ENCODE data around the gene ANKRD31.

Gene ANKRD31

DNA sequence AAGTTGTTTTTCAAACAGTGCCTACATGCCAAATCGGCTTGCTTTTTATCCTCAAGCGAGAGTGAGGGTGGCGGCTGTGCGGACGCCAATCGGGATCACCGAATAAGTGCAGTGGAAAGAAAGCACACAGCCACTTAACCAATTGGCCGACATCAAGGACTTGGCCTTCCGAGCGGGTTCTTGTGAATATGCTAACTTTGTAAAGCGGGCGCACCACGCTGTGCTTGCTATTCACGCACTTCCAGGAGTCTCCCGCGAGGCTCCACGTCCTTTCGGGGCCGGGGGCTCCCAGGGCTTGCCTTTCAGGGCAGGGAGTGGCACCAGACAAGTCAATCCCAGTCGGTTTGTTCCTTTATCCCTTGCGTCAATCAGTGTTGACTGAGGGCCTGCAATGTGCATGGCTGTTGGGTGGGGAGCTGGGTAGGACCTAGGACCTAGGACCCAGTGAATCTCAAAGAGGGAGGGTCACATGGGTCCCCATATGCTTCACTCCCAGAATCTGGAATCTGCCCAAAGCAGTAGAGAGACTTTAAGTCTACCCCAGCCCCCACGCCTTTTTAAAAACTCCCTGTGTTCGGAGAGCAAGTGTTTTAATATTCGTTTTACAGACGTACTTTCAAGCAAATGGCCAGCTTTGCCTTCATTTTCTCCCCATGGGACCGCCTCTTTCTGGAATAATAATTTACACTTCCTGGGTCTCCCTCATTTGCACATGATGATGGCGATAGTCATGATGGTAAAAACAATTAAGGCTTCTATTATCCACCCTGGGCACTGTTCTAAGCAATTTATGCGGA, 182.3 kb downstream of the ANKRD31 start:
- DNase-seq: no peak

DNA sequence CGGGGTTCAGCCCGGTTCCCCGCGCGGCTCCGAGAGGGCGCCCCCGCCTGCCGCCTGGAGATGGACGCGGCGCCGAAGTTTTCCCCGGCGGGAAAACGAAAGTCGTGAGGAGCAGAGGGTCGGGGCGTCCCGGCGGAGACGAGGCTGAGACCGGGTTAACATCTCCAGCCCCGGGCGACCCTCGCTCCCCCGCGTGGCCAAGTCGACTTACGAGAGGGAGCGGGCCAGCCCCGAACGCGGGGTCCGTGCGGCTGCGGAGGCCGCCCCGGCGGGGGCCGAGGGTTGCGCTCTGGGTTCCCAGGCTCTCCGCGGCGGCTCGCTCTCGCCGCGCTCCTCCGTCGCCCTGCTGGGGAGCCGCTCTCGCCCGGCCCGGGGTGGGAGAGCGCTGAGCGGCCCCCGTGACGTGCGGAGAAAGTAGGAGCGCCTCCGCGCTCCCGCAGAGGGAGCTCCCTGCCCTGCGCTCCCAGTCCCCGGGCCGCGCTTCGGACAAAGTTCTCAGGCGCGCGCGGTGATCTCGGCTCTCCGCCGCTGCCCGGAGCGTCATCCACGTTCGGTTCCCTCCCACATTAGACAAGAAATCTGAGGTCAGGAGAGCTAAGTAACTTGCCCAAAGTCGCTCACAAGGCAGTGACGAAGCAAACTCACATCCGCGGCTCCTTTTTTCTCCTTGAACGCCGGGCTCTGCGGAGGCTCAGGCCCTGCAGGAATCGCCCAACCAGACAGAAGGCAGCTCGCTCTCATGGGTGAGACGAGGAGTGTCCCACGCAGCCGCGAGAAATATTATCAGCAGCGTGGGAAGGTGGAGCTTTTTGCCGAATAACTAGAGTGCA, 183.2 kb downstream of the ANKRD31 start:
- DNase-seq: peak; percentile 59

DNA sequence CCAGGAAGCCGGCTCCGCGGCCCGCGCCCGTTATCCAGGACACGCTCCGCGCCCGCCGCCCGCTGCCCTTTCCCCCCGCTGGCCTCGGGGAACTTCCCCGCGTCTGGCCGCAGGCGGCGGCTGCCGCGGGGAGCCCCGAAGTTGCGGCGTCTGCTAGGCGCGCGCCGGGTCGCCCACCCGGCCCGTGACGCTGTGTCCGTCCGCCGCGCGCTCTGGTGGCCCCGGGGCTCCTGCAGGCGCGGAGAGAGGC, 183.7 kb downstream of the ANKRD31 start:
- DNase-seq: no peak

DNA sequence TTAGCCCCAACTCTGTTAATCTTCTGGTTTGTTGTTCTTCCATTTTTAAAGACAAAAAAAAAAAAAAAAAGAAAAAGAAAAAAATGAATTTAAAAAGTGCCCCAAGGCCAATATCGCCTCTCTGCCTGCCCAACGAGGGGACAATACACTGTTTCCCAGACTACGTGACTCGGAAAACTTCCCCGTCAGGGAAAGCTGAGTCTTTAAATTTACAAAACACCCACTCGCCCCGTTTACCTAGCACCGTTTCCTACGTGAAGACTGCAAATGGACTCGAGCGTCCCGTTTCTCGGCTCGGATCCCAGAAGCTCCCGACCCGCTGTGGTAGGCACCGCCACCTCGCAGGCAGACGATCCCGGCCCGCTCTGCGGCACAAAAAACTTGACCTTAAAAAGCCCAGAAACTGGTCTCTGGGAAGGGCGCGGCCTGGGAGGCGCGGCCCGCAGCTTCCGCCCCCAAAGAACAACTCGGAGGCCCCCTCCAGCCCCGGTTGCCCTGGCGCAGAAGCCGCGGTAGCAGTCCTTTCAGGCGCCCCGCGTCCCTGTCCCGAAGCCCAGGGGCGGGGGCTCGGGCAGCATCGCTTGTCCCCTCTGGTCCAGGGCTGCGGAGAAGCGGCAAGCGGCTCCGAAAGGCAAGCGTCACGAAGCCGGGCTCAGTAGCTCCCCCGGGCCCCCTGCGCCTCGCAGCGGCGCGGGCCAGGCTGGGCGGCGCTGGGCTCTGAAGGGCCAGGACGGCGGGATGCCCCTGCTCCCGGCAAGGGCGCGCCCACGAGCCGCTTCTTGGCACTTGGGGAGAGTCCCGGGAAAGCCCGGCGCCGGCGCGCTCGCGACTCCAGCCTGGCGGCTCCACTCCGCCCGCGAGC, 184.3 kb downstream of the ANKRD31 start, which contains the start of gene GCNT4:
Gene GCNT4, minus strand, starts transcription at position 367 of the 862 bp plus-strand sequence. CDS start 22,521 bp downstream, outside the sequence.
- peak; percentile 49 for DNase-seq

DNA sequence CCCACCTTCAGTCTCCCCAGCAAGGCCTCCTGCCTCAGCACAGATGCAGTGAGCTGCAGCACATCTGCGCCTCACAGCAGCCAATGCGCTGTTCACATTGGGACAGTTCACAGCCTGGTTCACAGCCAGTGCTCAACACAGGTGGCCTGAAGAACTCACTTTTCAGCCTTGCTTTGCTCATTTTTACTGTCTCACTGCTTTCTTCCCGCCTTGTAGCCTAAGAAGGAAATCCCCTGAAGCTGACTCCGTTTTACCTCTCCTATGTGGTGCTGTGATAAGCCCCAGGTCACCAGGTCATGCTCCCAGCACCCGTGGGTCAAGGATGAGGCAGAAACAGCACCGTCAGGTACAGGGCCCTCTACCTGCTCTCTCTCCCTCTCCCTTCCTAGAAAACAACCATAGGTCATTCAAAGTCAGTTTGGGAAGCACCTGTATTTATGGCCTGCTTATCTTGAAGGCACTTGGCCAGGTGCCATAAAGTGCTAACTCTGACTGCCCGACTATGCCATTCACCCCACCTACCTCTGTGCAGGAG, 185.4 kb downstream of the ANKRD31 start:
- peak; percentile 50 for DNase-seq

DNA sequence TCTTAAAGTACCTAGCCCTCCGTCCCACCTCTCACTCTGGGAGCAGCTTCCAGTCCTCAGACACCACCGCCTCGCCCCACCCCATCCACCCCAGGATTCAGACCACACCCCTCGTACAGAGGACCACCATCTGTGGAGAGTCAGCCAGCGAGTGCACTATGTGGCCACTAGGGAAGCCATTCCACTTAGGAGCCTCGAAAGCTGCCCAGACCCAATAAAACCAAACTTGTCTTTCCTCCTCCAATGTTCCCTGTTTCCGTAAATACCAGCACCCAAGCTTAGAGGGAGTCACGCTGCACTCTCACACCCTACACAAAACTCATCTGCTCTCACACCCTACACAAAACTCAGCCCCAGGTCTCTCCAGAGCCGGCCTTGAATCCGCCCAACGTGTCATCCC, 186.3 kb downstream of the ANKRD31 start:
- DNase-seq: peak; percentile 21

DNA sequence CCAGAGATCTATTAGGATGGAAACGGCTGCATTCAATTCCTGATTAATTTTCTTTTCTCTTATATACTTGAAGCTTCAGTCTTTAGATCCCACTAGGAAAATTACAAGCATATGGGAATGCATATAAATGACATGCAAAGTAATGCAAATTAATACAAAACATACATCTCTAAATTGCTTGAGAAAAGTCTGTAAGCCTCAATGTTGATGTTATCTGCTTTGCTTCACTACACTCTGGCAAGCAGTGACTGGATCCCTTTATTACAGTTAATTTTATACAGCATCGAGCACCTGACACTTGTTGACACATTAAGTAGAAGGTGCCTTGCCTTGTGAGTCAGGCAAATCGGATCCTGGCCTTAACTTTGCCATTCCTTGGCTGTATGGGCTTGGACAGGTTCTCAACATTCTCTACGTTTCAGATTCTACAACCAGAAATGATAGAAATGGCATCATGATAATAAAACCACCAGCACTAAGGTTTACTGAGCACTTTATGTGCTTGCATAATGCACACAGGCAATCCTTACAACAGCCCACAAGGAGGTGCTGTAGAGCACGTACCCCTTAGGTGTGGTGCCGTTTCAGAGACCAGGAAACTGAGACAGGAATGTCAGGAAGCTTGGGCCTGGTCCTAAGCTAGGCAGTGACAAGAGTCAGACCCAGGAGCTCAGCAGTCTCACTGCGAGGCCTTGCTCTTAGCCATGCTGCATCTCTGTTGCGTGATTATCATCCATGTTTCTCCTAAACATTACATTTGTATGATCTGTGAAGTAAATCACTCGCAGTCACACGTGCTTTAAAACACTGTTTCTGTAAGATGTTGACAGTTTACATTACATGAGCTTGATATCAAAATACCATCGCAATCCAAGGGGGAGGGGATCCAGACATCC, 187.0 kb downstream of the ANKRD31 start:
- peak; percentile 62 for DNase-seq

DNA sequence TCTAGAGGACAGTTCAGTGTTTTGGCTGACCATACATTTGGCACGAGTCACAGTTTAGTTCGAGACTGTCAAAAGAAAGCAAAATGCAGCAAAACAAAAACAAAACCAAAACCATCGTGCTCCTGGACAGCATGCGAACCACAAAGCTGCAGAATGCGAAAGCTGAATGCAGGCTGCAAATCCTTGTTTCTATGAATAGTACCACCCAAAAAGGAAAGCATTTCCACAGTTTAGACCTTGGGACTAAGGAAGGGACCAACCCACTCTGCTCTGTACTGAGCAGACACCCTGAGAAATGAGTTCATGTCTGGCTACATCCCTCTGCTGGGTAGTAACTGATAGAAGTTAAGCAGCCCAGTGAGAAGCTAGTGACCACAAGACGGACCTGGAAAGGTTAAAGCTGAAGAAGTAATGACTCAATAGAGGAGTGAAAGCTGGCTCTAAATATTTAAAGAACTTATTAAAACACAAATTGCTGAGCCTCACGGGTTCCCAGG, 188.2 kb downstream of the ANKRD31 start:
- no peak for DNase-seq

DNA sequence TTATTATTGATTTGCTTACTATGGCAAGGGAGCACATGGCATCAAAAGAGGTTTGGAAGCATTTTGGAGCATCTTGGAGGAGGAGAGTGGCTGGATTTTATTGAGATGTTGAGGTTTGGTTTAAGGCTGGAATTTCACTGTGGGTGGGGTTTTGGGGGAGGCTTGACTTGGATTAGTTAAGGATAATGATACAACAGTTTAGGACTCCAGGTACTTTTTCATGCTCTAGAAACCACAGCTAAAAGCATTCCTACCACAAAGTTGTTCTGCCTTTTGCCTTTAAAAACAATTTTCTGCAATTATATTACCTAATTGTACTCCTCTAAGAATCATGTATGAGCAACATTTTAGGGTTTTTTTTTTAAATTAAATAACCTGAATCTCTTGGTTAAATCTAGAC, 189.3 kb downstream of the ANKRD31 start:
- no peak for DNase-seq

DNA sequence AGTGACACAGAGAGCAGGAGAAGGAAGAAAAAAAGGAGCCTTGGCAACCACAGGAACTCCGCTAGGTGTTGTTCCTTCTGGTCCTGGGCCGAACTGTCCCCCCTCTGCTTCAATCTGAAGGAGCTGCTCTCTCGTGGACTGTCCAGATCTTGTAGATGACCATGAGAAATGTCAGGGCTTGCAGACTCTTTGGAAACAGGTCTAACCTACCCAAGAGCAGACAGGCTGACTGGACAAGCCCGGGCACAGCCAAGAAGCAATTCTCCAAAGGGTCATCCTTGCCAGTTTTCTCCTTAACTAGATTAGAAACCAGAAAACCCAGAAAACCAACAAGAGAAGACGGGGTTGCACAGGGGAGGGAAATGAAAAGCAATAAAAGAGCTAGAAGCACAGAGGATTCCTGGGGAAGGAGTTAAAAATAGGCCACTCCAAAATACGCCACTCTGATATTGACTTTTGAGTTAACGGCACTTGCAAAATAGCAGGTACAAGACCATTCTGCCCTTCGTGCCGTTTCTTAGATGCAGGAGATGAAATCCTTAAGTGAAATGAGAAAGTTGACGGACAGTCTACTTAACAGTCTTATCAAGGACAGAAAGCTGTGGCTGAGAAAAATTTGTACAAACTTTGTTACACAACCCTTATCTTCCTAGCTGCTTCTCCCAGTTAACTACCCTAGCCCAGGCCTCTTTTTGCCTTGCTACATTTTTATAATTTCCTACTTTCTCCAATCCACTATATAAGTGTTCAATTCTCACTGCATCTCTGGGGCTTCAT, 190.1 kb downstream of the ANKRD31 start:
- no peak for DNase-seq

DNA sequence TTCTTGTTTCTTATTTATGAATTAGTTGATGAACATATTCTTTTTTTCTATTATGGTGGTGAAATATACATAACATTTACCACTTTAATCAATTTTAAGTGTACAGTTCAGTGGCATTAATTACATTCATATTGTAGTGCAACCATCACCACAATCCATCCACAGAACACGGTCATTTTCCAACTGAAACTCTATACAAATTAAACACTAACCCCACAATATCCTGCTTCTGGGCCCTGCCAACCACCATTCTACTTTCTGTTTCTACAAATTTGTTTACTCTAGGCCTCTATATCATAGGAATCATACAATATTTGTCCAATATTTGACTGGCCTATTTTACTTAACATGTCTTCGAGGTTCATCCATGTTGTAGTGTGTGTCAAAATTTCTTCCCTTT, 191.6 kb downstream of the ANKRD31 start:
- DNase-seq: no peak

DNA sequence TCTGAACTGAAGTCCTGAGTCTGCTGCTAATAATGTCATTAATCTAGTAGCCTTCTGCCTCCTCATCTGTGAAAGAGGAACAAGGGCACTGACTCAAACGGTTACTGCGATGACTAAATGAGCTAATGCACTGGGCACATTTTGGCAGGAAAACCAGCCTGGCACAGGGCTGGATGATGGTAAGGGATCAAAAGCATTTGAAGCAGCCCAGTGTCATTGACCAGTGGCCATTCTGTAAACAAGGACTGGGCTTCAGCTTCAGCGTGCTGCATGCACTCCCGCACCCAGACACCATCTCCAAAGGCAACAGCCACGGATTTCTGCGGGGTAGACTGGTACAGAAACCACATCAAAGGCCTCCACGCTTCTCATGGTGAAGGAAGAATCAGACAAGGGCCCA, 192.3 kb downstream of the ANKRD31 start:
- DNase-seq: no peak

DNA sequence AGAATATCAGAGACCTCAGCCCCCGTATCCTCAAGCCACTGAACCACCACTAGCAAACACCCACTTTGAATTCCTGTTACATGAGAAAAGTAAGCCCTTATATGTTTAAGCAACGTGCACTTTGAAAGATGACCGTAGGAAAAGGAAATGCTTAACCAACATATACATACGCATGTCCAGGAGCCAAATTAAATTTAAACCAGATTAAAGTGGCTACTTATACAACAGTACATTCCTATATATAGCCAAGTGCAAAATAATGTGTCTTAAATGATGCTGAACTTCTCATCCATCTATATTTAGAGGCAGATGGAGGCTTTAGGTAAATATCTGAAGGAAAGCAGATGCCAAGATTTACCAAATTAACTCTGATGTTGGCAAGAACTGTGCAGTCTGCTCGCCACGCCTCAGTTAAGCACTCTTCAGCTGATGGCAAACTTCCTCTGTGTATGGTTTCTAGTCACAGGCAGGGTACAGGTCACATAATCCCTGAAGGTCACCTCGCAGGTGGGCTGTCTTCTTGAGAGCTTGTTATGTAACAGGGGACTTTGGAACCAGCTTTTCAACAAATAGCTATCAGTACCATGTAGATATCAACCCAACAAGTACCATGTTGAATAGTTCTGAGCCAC, 192.9 kb downstream of the ANKRD31 start:
- DNase-seq: no peak

DNA sequence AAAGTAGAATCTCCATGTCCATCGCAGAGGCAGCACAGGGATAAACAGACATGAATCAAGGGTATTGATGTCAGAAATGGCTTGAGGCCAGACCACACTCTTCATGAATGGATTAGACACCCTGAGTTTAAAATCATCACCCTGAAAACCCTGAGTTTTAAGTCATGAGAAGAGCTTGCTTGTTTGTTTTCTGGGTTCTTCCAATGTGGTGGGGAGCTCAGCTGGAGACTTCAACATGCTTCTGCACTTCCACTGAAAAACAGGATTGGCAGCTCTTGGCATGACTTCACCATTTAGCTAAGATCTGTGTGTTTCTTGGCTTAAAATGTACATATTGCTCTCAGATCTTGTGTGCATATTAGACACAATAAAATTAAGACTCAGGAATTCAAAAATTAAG, 194.2 kb downstream of the ANKRD31 start:
- no peak for DNase-seq

DNA sequence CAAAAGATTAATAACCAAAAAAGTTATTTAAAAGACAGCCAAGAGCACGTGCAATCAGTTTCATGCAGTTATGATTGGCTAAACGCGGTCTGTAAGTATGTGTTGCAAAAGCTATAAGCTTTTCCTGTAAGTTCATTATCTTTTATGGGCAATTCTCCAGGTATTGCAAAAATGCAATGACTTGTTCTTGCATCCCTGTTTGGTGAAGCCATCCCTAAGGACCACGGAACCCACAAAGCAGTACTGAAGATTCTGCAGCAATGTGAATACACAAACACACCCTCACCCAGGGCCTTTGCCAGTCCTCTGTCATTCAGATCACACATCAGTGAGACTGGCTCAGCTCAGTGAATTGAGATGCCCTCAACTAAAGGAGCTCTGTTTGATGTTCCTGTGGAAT, 195.7 kb downstream of the ANKRD31 start:
- no peak for DNase-seq

DNA sequence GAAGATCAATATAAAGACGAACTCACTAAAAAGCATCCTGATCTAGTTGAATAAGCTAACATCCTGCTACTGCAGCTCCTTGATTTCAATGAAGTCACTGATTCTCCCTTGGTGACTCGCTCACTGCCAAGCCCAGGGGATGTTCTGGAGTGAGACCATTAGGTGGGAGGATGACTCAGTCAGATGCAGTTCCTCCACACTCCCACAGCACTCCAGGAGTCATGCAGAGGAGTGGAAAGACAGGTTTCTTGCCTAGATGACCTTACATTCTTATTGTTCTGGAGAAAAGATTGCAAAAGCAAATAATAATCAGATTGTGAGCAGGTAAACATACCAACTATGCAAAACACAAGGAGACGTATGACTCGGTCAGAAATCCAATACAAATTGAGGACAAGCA, 199.6 kb downstream of the ANKRD31 start:
- no peak for DNase-seq

DNA sequence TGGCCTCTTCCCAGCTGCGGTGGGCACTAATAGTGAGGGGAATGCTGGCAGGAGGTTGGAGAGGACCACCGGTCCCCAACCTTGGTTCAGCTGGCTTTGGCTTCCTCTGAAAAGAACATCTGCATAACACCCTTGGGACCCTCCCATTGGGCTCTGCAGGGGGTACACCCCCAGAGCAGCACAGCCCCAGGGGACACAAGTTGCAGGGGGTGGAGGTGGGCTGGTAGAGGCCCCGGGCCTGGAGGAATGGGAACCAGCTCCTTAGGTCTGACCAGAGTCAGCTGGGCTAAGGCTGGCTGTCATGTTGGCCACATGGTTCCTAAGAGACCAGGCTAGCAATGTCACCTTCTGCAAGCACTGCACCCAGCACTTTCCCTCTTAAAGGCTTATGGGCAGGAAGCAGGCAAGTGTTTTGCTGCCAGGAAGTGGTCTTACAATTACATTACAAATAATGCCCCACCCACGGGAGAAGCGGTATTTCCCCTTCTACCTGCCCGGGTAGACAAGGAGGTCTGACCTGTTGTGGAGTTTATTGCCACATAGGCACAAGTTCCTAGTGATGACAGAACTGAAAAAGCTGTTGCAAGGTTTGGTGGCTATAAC, 202.4 kb downstream of the ANKRD31 start:
- DNase-seq: peak; percentile 24

DNA sequence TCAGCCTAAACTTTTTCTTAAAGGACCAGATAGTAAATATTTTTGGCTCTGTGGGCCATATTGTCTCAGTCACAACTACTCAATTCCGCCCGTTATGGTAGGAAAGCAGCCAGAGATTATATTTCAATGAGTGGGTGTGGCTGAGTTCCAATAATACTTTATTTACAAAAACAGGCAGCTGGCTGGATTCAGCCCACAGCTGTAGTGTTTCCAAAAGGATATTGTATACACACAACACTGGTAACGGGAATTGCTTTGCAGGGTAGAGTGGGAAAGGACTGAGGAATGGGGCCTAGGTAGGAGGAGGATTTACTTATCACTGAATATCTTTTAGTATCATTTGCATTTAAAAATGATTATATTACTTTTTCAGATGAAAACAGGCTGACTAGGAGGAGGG, 205.3 kb downstream of the ANKRD31 start:
- DNase-seq: no peak

DNA sequence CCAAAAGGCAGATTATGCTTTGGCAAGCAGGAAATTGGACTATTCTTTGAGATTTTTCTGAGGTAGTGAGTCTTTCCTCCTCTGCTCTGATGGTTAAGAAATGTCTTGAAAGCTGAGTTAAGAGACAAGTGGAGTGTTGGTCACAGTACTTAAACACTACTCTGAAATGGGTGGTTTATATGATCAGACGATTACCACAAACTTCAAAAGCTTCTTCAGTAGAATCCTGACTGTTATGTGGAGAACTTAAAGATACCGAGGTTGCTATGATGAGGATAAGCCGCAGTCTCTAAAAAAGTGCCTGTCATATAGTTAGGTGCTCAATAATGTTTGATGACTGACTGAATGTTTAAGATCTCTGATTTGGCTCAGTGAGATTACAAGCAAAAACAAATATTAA, 208.6 kb downstream of the ANKRD31 start:
- no peak for DNase-seq

Measured in activated CD8-positive, alpha-beta memory T cell treated with anti-CD3 and anti-CD28 coated beads, Interleukin-2, amount 50 U/mL, for 4 hours (primary cell).